Breast epithelium (tissue), 4 donors: Measurements from ENCODE around the gene BZW2. TPM values are rescaled to one million over a fixed set of nuclear protein-coding genes. Genes with fewer than 3 reads are reported as not detected.
A peak's percentile ranks its signal among the peaks of the same experiment; 100 is the strongest.

ENCODE experiments used
- DNase-seq, 2 donors: peaks; one replicate each; pipeline ENCODE4 v3.0.0-alpha.2; 2019; ENCODE audit warnings: low spot score in 2 of 2
- H3K27ac ChIP-seq, 2 donors: fragments of 200-600 bp; sonication (generic) in 1 of 2; one replicate each; pipeline ENCODE4 v1.5.1; 2016 to 2019; ENCODE audit warnings: mild to moderate bottlenecking in 1 of 2
- H3K27me3 ChIP-seq, 2 donors: fragments of 200-600 bp; sonication (generic) in 1 of 2; one replicate each; pipeline versions ENCODE4 v1.5.1 to v1.6.0; 2017 to 2019; ENCODE audit warnings: control low read depth in 1 of 2, mild to moderate bottlenecking in 1 of 2
- H3K36me3 ChIP-seq: fragments of 200-600 bp; one replicate; pipeline ENCODE4 v1.5.1; 2019
- H3K4me1 ChIP-seq, 2 donors: fragments of 200-600 bp; sonication (generic); one replicate each; pipeline ENCODE4 v1.5.1; 2016 to 2019; ENCODE audit warnings: control low read depth in 1 of 2
- H3K4me3 ChIP-seq, 3 donors: fragments of 200-600 bp; sonication (generic); 1 replicate in 2 of 3; 2 replicates in 1 of 3; pipeline ENCODE4 v1.5.1; 2016 to 2019; ENCODE audit warnings: mild to moderate bottlenecking in 3 of 3, moderate library complexity in 2 of 3
- H3K9me3 ChIP-seq, 2 donors: fragments of 200-600 bp; sonication (generic) in 1 of 2; one replicate each; pipeline ENCODE4 v1.5.1; 2016 to 2019; ENCODE audit warnings: control low read depth in 1 of 2
- CTCF ChIP-seq, 3 donors: fragments of 450-650 bp; IDR thresholded peaks; one replicate each; pipeline ENCODE4 v1.5.1; 2016 to 2017; ENCODE audit warnings: antibody characterized with exemption in 3 of 3, mild to moderate bottlenecking in 3 of 3, moderate library complexity in 3 of 3
- POLR2A ChIP-seq: fragments of 450-650 bp; IDR thresholded peaks from one replicate; pipeline ENCODE4 v1.6.1; 2016; ENCODE audit warnings: antibody characterized with exemption, mild to moderate bottlenecking, moderate library complexity
- POLR2AphosphoS5 ChIP-seq, 3 donors: sonication (generic); formaldehyde crosslinking; IDR thresholded peaks; one replicate each; pipeline ENCODE4 v1.6.1; 2017; ENCODE audit warnings: antibody characterized with exemption in 3 of 3
- intact Hi-C: fragments of 100-400 bp; cut with DNase I; formaldehyde crosslinking; loops from one replicate; pipeline ENCODE4 v1.15.1; 2023; ENCODE audit warnings: low total_unique reads
- total RNA-seq, 3 donors: library from RNA; depleted of rRNA; stranded (reverse); fragments of >200 nt; gene quantifications; one replicate each; pipeline ENCODE4 v1.1.0, GENCODE V29; 2016

The BZW2 gene
- total RNA-seq, 3 donors from 2014 or later: 55.7 to 68.8 (median 68.2) TPM

- no peak for DNase-seq
- Histone ChIP-seq H3K36me3 (no peaks in the 10 kb centered on the region), H3K9me3 (no peaks in the 10 kb centered on the region), H3K27me3 (no peaks in the 10 kb centered on the region), H3K4me1 (no peaks in the 10 kb centered on the region), H3K4me3 (peak overlapping the region; percentile 45 to 81 (median 68)), H3K27ac (peak overlapping the region; percentile 74 to 85)
- intact Hi-C loops: no loop called here
- TF ChIP-seq POLR2A: no peak
- TF ChIP-seq CTCF (IDR thresholded peaks at IDR 0.05): no peak
- TF ChIP-seq POLR2AphosphoS5 (IDR thresholded peaks at IDR 0.05): no peak
These were observed 108.9 kb downstream of the BZW2 start for GRCh38 chr7:16754856-16755317.

GRCh38 chr7:16755397-16755796 is 109.4 kb downstream of the BZW2 start:
- no peak for DNase-seq
- no peaks in the 10 kb centered on the region for H3K27me3 ChIP-seq
- peak overlapping the region; percentile 74 to 85 for H3K27ac ChIP-seq
- no peaks in the 10 kb centered on the region for H3K36me3 ChIP-seq
- H3K4me1 ChIP-seq: no peaks in the 10 kb centered on the region
- intact Hi-C loops: no loop called here
- no peaks in the 10 kb centered on the region for H3K9me3 ChIP-seq
- H3K4me3 ChIP-seq: peak overlapping the region; percentile 45 to 81 (median 68)
- no peak for TF ChIP-seq POLR2A
- no peak for TF ChIP-seq POLR2AphosphoS5 (IDR thresholded peaks at IDR 0.05)
- TF ChIP-seq CTCF (IDR thresholded peaks at IDR 0.05): no peak

Other genes with a start within 250 kb of the BZW2 start
- 1 to 10 TPM; 1.9 to 6.0 (median 2.9) TPM for gene CRPPA, start 224.6 kb upstream of the BZW2 start, total RNA-seq
- 10 to 100 TPM in 1 of 3 donors, 1 to 10 TPM in 1, not detected in 1; 2.6 to 11.6 TPM for gene SOSTDC1, start 180.4 kb upstream of the BZW2 start, total RNA-seq
- not detected for gene LRRC72, start 119.4 kb upstream of the BZW2 start, total RNA-seq
- 10 to 100 TPM; 14.9 to 24.4 (median 18.4) TPM for gene ANKMY2, start 427 bp upstream of the BZW2 start, total RNA-seq
- 10 to 100 TPM; 10.2 to 73.8 (median 42.6) TPM for gene TSPAN13, start 107.6 kb downstream of the BZW2 start, total RNA-seq
- gene AGR2, start 158.8 kb downstream of the BZW2 start, total RNA-seq: 100 to 1,000 TPM in 1 of 3 donors, 10 to 100 TPM in 1, not detected in 1; 72.8 to 156 TPM
- 10 to 100 TPM in 2 of 3 donors, not detected in 1; 32.1 to 37.3 TPM for gene AGR3, start 235.8 kb downstream of the BZW2 start, total RNA-seq